HL-60 (cell line): ENCODE data around the gene SLC35B2.

Experiments
- DNase-seq, 2 experiments: peaks; one replicate each; pipeline ENCODE4 v3.0.0-alpha.2; 2010 to 2020; ENCODE audit warnings: low read depth in 1 of 2, low spot score in 1 of 2
- H3K27ac ChIP-seq: fragments of 250-450 bp; sonication (Bioruptor Pico); replicated peaks from 2 replicates; pipeline ENCODE4 v1.5.1; 2020; ENCODE audit warnings: mild to moderate bottlenecking, moderate library complexity
- H3K27me3 ChIP-seq: fragments of 250-450 bp; sonication (Bioruptor Pico); 2 replicates; pipeline ENCODE4 v1.5.1; 2021; ENCODE audit warnings: mild to moderate bottlenecking, moderate library complexity; ENCODE audit not compliant: insufficient read depth, poor library complexity, severe bottlenecking
- H3K4me3 ChIP-seq: replicated peaks from 2 replicates; pipeline ENCODE4 v1.5.1; 2011; ENCODE audit warnings: mild to moderate bottlenecking, control low read depth, low read length; ENCODE audit not compliant: insufficient read depth
- GABPA ChIP-seq: IDR thresholded peaks from 2 replicates; pipeline ENCODE4 v1.6.1; 2012; ENCODE audit warnings: low read depth
- POLR2AphosphoS5 ChIP-seq: IDR thresholded peaks from 2 replicates; pipeline ENCODE4 v1.6.1; 2012; ENCODE audit warnings: low read depth
- SPI1 ChIP-seq: IDR thresholded peaks from 2 replicates; pipeline ENCODE4 v1.6.1; 2012; ENCODE audit warnings: low read depth, mild to moderate bottlenecking, borderline replicate concordance
- TF ChIP-seq, protein P1 (sequence below): IDR thresholded peaks from 2 replicates; pipeline ENCODE4 v1.6.1; 2012; ENCODE audit warnings: low read depth; ENCODE audit not compliant: insufficient replicate concordance
- TF ChIP-seq, protein P2 (sequence below): IDR thresholded peaks from one replicate; pipeline ENCODE4 v1.5.1; 2011; ENCODE audit warnings: low read length, control low read depth, inconsistent platforms; ENCODE audit not compliant: insufficient read depth

The SLC35B2 gene

DNA sequence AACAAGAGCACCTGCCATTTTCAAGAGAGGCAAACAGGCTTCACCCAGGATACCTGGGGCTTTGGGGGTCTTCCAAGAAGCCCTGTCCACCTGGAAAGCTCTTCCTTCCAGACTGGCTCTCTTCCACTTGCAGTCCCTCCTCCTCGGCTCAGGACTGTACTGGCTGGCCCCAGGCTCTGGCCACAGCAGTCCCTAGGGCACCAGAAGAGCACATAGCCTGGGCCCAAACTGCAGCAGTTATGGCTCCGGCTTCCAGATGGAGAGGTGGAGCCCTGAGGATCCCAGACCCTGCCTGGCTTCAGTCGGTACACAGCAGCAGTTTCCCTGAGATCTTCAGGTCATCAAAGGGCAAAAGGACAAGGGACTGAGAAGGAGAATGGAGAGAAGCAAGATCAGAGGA, 1.6 kb upstream of the SLC35B2 start:
- no peak overlapping the region for H3K27ac ChIP-seq
- no peak for DNase-seq
- TF ChIP-seq, protein P1, sequence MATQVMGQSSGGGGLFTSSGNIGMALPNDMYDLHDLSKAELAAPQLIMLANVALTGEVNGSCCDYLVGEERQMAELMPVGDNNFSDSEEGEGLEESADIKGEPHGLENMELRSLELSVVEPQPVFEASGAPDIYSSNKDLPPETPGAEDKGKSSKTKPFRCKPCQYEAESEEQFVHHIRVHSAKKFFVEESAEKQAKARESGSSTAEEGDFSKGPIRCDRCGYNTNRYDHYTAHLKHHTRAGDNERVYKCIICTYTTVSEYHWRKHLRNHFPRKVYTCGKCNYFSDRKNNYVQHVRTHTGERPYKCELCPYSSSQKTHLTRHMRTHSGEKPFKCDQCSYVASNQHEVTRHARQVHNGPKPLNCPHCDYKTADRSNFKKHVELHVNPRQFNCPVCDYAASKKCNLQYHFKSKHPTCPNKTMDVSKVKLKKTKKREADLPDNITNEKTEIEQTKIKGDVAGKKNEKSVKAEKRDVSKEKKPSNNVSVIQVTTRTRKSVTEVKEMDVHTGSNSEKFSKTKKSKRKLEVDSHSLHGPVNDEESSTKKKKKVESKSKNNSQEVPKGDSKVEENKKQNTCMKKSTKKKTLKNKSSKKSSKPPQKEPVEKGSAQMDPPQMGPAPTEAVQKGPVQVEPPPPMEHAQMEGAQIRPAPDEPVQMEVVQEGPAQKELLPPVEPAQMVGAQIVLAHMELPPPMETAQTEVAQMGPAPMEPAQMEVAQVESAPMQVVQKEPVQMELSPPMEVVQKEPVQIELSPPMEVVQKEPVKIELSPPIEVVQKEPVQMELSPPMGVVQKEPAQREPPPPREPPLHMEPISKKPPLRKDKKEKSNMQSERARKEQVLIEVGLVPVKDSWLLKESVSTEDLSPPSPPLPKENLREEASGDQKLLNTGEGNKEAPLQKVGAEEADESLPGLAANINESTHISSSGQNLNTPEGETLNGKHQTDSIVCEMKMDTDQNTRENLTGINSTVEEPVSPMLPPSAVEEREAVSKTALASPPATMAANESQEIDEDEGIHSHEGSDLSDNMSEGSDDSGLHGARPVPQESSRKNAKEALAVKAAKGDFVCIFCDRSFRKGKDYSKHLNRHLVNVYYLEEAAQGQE: no peak
- no peaks in the 10 kb centered on the region for H3K27me3 ChIP-seq
- no peak overlapping the region for H3K4me3 ChIP-seq

DNA sequence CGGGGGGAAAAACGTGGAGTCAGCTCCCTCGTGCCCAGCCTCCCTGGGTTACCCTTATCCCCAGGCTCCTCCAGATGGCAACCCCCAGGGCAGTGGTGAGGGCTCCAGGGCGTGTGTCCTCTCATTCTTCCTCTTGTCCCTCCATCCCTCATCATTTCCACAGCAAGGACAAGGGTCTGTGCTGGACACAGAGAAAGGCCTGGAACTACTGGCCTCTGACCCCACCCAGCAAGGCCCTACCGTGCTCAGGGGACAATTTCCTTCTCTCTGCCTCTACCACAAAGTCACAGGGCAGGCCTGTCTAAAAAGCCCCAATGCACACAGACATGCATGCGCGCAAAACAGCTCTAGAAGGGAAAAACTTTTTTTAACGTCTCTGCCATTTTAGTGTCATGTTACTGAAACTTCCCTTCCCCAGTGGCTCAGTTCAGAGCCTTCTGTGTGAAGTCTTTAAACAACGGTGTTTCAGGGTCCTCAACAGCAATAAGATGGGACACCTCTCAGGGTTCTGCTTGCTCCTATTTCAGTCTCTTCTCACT, 1.1 kb upstream of the SLC35B2 start:
- TF ChIP-seq, protein P1: no peak
- TF ChIP-seq, protein P2, sequence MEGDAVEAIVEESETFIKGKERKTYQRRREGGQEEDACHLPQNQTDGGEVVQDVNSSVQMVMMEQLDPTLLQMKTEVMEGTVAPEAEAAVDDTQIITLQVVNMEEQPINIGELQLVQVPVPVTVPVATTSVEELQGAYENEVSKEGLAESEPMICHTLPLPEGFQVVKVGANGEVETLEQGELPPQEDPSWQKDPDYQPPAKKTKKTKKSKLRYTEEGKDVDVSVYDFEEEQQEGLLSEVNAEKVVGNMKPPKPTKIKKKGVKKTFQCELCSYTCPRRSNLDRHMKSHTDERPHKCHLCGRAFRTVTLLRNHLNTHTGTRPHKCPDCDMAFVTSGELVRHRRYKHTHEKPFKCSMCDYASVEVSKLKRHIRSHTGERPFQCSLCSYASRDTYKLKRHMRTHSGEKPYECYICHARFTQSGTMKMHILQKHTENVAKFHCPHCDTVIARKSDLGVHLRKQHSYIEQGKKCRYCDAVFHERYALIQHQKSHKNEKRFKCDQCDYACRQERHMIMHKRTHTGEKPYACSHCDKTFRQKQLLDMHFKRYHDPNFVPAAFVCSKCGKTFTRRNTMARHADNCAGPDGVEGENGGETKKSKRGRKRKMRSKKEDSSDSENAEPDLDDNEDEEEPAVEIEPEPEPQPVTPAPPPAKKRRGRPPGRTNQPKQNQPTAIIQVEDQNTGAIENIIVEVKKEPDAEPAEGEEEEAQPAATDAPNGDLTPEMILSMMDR: no peak
- TF ChIP-seq GABPA (no peak), POLR2AphosphoS5 (no peak; the same call in 1 of the 2 replicates)
- no peak for DNase-seq
- Histone ChIP-seq H3K27me3 (no peaks in the 10 kb centered on the region), H3K27ac (no peak overlapping the region; the same call in 1 of the 2 replicates), H3K4me3 (no peak overlapping the region)

GRCh38 chr6:44257753-44258324, 511 bp upstream of the SLC35B2 start:
- H3K4me3 ChIP-seq: peak overlapping the region; percentile 91
- DNase-seq: no peak
- TF ChIP-seq GABPA: no peak
- H3K27ac ChIP-seq: peak overlapping the region; percentile 31
- H3K27me3 ChIP-seq: no peaks in the 10 kb centered on the region

GRCh38 chr6:44256775-44257024, 628 bp downstream of the SLC35B2 start:
- no peak for DNase-seq
- TF ChIP-seq, protein P2: no peak
- TF ChIP-seq SPI1 (no peak), POLR2AphosphoS5 (no peak), GABPA (no peak)
- TF ChIP-seq, protein P1: no peak
- H3K4me3 ChIP-seq: peak overlapping the region; percentile 91
- H3K27me3 ChIP-seq: no peaks in the 10 kb centered on the region
- peak overlapping the region; percentile 81 for H3K27ac ChIP-seq
